ENCODE data around the gene MYH16.

The MYH16 gene

GRCh38 chr7:99359465-99360154 lies 87.0 kb downstream of the MYH16 start:
- DNase-seq: no peak

Data from NCI-H187 (cell line).